Testis (tissue), 3 donors: Measurements from ENCODE around the gene WASHC2C. TPM values are rescaled to one million over a fixed set of nuclear protein-coding genes. Genes with fewer than 3 reads are reported as not detected.
"Not testable (repeated sequence)": the region's sequence is repeated elsewhere in the genome, so short reads cannot be mapped to it uniquely, and the experiment has no call there.

Source experiments
- DNase-seq: peaks from one replicate; pipeline ENCODE4 v3.0.0-alpha.2; 2019
- H3K27ac ChIP-seq, 2 donors: fragments of 200-600 bp; sonication (generic); one replicate each; pipeline ENCODE4 v1.5.1; 2019
- H3K27me3 ChIP-seq: fragments of 200-600 bp; sonication (generic); one replicate; pipeline ENCODE4 v1.5.1; 2019
- H3K36me3 ChIP-seq: fragments of 200-600 bp; sonication (generic); one replicate; pipeline ENCODE4 v1.5.1; 2017; ENCODE audit warnings: low read depth; ENCODE audit errors: missing control alignments
- H3K4me1 ChIP-seq: fragments of 200-600 bp; sonication (generic); one replicate; pipeline ENCODE4 v1.5.1; 2019
- H3K4me3 ChIP-seq, 2 donors: fragments of 200-600 bp; sonication (generic); one replicate each; pipeline ENCODE4 v1.5.1; 2017 to 2019
- H3K9me3 ChIP-seq: fragments of 200-600 bp; sonication (generic); one replicate; pipeline ENCODE4 v1.5.1; 2017
- WGBS, 2 donors: methylation state at CpG; one replicate each; pipeline ENCODE4 v1.1.5; 2018; 5-methylcytosine and 5-hydroxymethylcytosine counted together
- intact Hi-C: fragments of 100-400 bp; cut with DNase I; formaldehyde crosslinking; loops from one replicate; pipeline ENCODE4 v1.15.1; 2023; ENCODE audit warnings: low total_unique reads
- polyA plus RNA-seq: library from polyadenylated mRNA; stranded (reverse); fragments of 350-450 nt; fragmentation: Illumina TruSeq; extraction: RNeasy Lipid Tissue Mini Kit (QIAGEN cat#74804); gene quantifications from one replicate; pipeline ENCODE4 v1.2.3, GENCODE V29; 2014; ENCODE audit warnings: low read depth, low replicate concordance; ENCODE audit not compliant: insufficient read depth
- total RNA-seq, 2 donors: library from RNA; depleted of rRNA; stranded (reverse); fragments of >200 nt; gene quantifications; one replicate each; pipeline ENCODE4 v1.2.3, GENCODE V29; 2016

The WASHC2C gene
- total and polyA plus RNA-seq, 3 donors from 2014 or later: 33.8 to 42.0 (median 40.1) TPM

DNA sequence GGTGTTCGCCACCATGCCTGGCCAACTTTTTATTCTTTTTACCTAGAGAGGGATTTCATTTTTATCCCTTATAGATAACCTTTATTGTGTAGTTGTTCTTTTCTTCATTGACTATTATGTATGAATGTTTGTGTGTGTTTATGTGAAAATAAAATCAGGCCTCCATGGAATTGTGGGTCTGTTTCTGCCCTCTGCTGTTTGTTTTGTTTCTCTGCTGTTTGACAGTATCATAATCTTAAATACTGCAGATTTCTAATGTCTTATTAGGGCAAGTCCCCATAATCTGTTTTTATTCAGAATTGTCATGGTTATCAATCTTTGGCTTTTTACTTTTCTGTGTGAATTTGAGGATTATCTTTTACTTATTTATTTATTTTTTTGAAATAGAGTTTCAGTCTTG, 7.8 kb downstream of the WASHC2C start:
- H3K36me3 ChIP-seq, H3K9me3 ChIP-seq, H3K4me1 ChIP-seq, DNase-seq, H3K27me3 ChIP-seq, H3K27ac ChIP-seq, H3K4me3 ChIP-seq, intact Hi-C loops: not testable (repeated sequence)
- WGBS, 2 donors: 91 to 100% methylated on average over 1 of the region's 1 CpG

DNA sequence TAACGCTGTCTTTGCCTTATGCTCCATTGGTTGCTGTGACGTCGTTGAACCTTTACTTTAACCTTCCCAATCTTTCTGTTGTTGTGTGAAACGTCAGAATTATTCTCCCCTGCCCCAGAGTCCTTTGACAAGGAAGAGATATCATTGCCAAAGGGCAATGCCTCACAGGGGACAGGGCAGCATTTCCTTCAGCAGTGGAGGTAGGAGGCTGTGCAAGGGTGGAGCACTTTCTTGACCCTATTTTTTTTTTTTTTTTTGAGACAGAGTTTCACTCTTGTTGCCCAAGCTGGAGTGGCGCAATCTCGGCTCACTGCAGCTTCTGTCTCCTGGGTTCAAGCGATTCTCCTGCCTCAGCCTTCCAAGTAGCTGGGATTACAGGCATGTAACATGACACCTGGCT, 14.5 kb downstream of the WASHC2C start:
- H3K9me3 ChIP-seq, H3K27me3 ChIP-seq, DNase-seq, H3K4me3 ChIP-seq, intact Hi-C loops, H3K27ac ChIP-seq, H3K36me3 ChIP-seq, H3K4me1 ChIP-seq: not testable (repeated sequence)
- WGBS, 2 donors: 87% methylated on average over 7 of the region's 7 CpGs

DNA sequence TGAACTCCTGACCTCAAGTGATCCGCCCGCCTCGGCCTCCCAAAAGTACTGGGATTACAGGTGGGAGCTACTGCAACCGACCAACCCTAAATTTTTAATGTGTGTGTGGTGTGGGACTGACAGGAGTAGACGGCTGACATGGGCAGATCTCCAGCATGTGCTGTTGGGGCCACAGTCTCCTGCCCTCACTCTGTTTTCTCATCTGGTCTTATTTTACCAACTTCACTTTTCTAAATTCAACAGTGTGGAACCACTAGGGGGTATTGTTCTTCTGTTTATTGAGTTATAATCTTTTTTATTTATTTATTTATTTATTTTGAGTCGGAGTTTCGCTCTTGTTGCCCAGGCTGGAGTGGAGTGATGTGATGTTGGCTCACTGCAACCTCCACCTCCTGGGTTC, 14.9 kb downstream of the WASHC2C start:
- H3K27ac ChIP-seq, H3K27me3 ChIP-seq, H3K9me3 ChIP-seq, DNase-seq, H3K36me3 ChIP-seq, intact Hi-C loops, H3K4me1 ChIP-seq, H3K4me3 ChIP-seq: not testable (repeated sequence)
- WGBS, 2 donors: 71 to 96% methylated on average over 2 to 3 of the region's 7 CpGs

DNA sequence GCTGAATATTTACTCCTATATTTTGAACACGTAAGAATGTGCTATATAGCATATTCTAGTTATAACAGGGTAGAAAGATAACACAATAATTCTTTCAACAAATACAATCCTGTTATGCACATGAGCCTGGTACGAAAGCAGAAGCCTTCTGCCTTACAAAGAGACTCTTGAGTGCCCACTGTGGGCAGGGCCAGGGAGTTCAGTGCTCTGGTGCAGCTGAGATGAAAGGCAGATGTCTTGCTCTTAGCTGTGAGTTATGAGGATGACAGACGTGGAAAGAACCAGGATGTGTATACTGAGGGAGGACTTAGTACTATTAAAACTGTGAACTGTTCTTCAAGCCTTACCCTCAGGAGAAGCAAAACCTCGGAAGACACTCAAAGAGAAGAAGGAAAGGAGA, 24.1 kb downstream of the WASHC2C start:
- 93 to 94% methylated on average over 2 to 3 of the region's 4 CpGs for WGBS, 2 donors
- H3K4me3 ChIP-seq, intact Hi-C loops, H3K9me3 ChIP-seq, H3K27ac ChIP-seq, DNase-seq, H3K27me3 ChIP-seq, H3K36me3 ChIP-seq, H3K4me1 ChIP-seq: not testable (repeated sequence)

DNA sequence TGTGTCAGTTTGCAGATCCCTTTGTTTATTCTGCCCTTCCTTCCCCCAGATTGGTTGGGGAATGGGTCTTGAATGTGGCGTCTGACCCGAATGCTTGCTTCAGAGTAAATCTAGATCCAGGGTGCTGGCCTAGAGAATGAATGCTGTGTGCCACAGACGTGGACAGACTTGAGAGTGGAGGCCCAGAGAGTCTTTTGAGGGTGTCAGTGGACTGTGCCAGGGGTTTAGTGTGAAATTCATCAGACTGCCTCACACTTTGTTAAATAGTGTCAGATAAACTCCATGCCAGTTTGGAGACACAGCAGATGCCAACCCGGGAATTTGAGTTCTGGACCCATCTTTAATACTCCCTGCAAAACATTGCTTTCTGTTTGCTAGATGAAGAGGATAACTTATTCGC, 25.1 kb downstream of the WASHC2C start:
- H3K9me3 ChIP-seq, intact Hi-C loops, DNase-seq, H3K4me1 ChIP-seq, H3K27ac ChIP-seq, H3K27me3 ChIP-seq, H3K36me3 ChIP-seq, H3K4me3 ChIP-seq: not testable (repeated sequence)
- 88 to 89% methylated on average over 3 of the region's 5 CpGs for WGBS, 2 donors

DNA sequence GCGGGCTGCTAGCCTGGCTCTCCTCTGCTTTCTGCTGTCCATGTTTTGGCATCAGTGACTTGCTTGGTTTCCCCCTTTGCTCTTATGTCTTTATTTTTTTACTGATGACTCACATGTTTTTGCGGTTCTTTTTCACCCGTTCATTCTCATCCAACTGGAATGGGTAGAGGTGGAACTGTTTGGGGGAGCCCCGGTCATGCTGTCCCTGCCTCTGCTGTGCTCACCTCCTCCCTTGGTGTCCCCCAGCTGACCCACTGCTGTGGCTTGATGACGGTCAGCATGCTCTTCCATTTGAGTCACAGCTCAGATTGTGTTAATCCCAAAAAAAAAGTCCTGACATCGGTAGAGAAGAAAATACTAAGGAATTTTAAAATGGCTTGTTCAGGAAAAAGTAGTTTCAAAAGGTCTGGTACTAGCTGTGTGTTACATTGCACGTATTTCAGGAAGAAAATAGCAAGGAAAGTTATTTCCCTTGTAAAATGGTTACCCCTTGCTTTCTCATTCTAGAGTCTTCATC, 27.0 kb downstream of the WASHC2C start:
- DNase-seq, H3K36me3 ChIP-seq, H3K27me3 ChIP-seq, intact Hi-C loops, H3K4me3 ChIP-seq, H3K27ac ChIP-seq, H3K9me3 ChIP-seq, H3K4me1 ChIP-seq: not testable (repeated sequence)
- 94 to 95% methylated on average over 7 of the region's 7 CpGs for WGBS, 2 donors

DNA sequence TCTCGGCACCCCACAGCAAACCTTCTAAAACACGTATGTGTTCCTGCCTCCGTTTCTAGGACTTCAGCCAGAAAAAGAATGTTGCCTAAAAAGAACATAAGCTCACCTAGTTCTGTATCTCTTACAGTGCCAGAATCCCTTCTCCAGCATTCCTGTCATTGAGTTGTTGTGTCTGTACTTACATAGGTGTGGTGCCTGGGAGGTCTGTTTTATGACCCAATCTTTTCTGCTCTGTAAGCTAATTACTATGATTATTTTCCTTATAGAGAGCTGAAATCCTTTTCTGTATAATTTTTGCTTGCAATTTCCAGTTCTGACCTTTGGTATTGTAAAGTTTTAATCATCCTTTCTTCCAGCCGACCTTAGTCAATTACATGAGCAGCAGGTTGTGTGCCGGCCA, 28.0 kb downstream of the WASHC2C start:
- intact Hi-C loops, H3K36me3 ChIP-seq, H3K27ac ChIP-seq, DNase-seq, H3K9me3 ChIP-seq, H3K4me3 ChIP-seq, H3K4me1 ChIP-seq, H3K27me3 ChIP-seq: not testable (repeated sequence)
- 89 to 96% methylated on average over 5 of the region's 5 CpGs for WGBS, 2 donors

DNA sequence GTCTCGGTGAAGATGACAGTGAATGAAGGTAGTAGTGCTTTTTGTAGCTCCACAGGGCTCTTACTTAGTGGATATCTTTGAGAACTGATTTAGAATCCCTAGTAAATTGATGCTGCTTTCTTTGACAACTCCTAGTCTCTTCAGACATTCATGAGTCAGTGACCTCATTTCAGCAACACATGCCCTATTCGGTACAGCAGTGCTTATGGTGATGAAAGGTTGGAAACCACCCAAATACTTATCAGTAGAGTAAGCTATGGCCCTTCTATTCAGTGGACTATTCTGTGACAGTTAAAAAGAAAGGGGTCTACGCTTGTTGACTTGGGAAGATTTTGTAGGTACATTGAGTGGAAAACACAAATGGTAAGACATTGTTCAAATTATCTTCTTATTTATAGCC, 29.0 kb downstream of the WASHC2C start:
- intact Hi-C loops, H3K36me3 ChIP-seq, H3K4me3 ChIP-seq, H3K9me3 ChIP-seq, H3K4me1 ChIP-seq, H3K27me3 ChIP-seq, H3K27ac ChIP-seq, DNase-seq: not testable (repeated sequence)
- WGBS, 2 donors: 100% methylated on average over 1 of the region's 3 CpGs

DNA sequence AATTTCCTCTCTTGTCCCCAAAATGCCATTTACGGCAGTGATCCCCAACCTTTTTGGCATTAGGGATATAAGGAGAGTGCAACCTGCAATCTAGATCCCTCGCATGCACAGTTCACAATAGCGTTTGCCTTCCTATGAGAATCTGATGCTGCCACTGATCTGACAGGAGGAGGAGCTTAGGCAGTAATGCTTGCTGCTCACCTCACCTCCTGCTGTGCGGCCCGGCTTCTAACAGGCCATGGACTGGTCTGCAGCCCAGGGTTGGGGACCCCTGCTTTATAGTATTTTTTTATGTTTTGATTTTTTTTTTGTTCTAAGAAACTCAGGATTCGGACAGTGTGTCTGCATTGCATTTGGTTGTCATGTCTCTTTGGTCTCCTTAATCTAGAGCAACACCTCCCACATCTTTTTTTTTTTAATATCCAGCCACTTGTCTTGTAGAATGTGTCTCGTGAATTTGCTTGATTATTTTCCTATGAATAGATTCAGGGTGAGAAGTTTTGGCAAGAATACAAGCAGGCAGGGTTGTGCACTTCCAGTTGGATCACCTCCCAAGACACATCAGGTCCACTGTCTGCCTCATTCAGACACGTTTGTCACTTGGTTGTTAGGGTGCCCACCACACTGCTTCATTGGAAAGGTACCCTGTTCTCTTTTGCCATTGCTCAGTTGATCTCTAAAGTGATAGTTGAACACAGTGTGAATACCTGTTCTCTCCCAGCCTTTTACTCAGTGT, 30.8 kb downstream of the WASHC2C start:
- H3K9me3 ChIP-seq, H3K4me1 ChIP-seq, H3K27me3 ChIP-seq, intact Hi-C loops, DNase-seq, H3K4me3 ChIP-seq, H3K27ac ChIP-seq, H3K36me3 ChIP-seq: not testable (repeated sequence)
- 84 to 90% methylated on average over 8 of the region's 8 CpGs for WGBS, 2 donors

DNA sequence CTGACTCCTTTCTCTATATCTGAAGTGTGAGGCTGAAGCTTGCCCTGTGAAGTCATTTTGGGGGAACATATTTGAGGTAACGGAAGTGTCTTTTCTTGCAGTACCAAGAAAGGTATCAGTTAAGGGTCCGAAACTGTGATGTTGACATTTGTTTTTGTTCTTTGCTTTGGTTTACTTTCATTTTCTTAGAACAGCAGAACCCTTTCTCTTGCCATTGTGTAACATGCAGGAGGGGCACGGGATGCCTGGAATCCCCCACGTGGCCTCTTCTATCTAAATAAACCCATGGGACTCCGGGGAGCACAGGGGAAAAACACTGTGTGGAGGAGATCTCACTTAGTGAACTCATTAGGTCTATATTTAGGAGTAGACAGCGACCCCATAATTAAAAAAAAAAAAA, 34.6 kb downstream of the WASHC2C start:
- WGBS, 2 donors: 71 to 79% methylated on average over 6 of the region's 6 CpGs
- H3K27me3 ChIP-seq, intact Hi-C loops: not testable (repeated sequence)

DNA sequence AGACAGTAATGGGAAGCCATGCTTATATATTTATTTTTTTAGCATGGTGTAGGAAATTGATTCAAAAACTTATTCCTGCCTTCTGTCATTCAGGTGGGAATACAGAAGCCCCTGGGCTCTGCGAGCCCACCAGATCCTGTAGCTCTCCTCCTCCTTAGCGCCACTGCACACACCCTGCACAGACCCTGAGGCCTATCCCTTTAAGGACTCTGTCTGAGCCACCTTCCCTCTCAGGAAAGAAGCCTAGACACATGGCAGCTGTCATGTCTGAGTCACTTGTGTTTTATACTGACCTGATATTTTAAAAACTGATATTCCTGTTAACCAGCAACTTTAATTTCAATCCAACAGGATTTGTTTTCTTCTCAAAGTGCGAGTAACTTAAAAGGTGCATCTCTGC, 36.0 kb downstream of the WASHC2C start:
- intact Hi-C loops, H3K27ac ChIP-seq, H3K4me1 ChIP-seq, H3K36me3 ChIP-seq, DNase-seq, H3K27me3 ChIP-seq, H3K9me3 ChIP-seq, H3K4me3 ChIP-seq: not testable (repeated sequence)
- 96 to 100% methylated on average over 2 of the region's 3 CpGs for WGBS, 2 donors

More for the DNA sequence above, 34.6 kb downstream of the WASHC2C start:
- not testable (repeated sequence) for H3K36me3 ChIP-seq, H3K4me3 ChIP-seq, H3K27ac ChIP-seq, H3K4me1 ChIP-seq, H3K9me3 ChIP-seq, DNase-seq

DNA sequence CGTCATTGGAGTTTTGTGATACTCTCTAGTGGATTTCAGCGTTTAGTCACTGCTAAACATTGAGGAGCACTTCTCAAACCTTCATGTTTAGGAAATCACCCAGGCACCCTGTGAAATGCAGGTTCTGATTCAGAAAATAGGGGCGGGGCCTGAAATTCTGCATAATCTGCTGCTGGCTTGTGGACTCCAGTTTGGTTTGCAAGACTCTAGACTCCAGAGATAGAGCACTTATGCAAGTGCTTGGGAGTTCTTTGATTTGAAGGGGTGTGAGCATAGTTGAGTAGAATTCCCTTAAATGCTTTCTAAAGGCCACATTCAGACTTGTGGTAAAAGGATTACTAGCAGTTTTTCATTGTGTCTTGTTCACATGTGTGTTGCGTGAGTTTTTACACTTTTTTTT, 41.3 kb downstream of the WASHC2C start:
- DNase-seq, H3K9me3 ChIP-seq, H3K27ac ChIP-seq, H3K36me3 ChIP-seq, H3K27me3 ChIP-seq, H3K4me3 ChIP-seq, H3K4me1 ChIP-seq, intact Hi-C loops: not testable (repeated sequence)
- 95 to 97% methylated on average over 4 of the region's 4 CpGs for WGBS, 2 donors
